HepG2 (cell line): Measurements from ENCODE around the gene BPIFB6. TPM values are rescaled to one million over a fixed set of nuclear protein-coding genes. Genes with fewer than 3 reads are reported as not detected.

Source experiments
- ADNP ChIP-seq: sonication (generic); formaldehyde crosslinking; IDR thresholded peaks from 2 replicates; pipeline ENCODE4 v1.4.0; 2020; ENCODE audit warnings: missing genetic modification reagents
- ARID5B ChIP-seq: IDR thresholded peaks from 2 replicates; pipeline ENCODE4 v1.4.0; 2020; ENCODE audit warnings: mild to moderate bottlenecking, missing genetic modification reagents
- CEBPB ChIP-seq: IDR thresholded peaks from 2 replicates; pipeline ENCODE4 v1.6.1; 2011; ENCODE audit warnings: low read depth, low read length, improper control_type of control experiment, borderline replicate concordance
- ELF3 ChIP-seq: IDR thresholded peaks from 2 replicates; pipeline ENCODE4 v1.6.1; 2016; ENCODE audit warnings: missing genetic modification reagents, missing compliant biosample characterization
- HNRNPK ChIP-seq: fragments of 200-400 bp; formaldehyde crosslinking; IDR thresholded peaks from 2 replicates; pipeline ENCODE4 v1.6.1; 2018; ENCODE audit warnings: low read length, low read depth, moderate library complexity, mild to moderate bottlenecking; ENCODE audit not compliant: poor library complexity, severe bottlenecking
- KIAA2018 ChIP-seq: sonication (generic); formaldehyde crosslinking; IDR thresholded peaks from 2 replicates; pipeline ENCODE4 v1.5.0; 2020; ENCODE audit warnings: mild to moderate bottlenecking, missing genetic modification reagents, borderline replicate concordance
- MEF2D ChIP-seq: sonication (generic); formaldehyde crosslinking; IDR thresholded peaks from 2 replicates; pipeline ENCODE4 v1.5.1; 2020; ENCODE audit warnings: mild to moderate bottlenecking, missing genetic modification reagents
- PATZ1 ChIP-seq: sonication (generic); formaldehyde crosslinking; IDR thresholded peaks from 2 replicates; pipeline ENCODE4 v1.4.0; 2020; ENCODE audit warnings: missing genetic modification reagents
- TFDP2 ChIP-seq: sonication (generic); formaldehyde crosslinking; IDR thresholded peaks from 2 replicates; pipeline ENCODE4 v1.4.0; 2020; ENCODE audit warnings: missing genetic modification reagents
- ZNF3 ChIP-seq: IDR thresholded peaks from 2 replicates; pipeline ENCODE4 v1.7.0; 2017; ENCODE audit warnings: inconsistent platforms
- ZNF639 ChIP-seq: conservative IDR thresholded peaks from 2 replicates; pipeline ENCODE4 v1.6.1; 2018; ENCODE audit warnings: missing genetic modification reagents
- ZNF841 ChIP-seq: sonication (generic); formaldehyde crosslinking; IDR thresholded peaks from 2 replicates; pipeline ENCODE4 v1.8.1; 2023; ENCODE audit warnings: missing genetic modification reagents, borderline replicate concordance
- polyA plus RNA-seq, 8 experiments: library from polyadenylated mRNA; depleted of rRNA in 3 of 8; stranded (reverse) in 7 of 8; unstranded in 1 of 8; fragments of >200 nt; fragmentation: Illumina TruSeq in 4 of 8; extraction: Trizol in 4 of 8; gene quantifications; 2 replicates each; pipeline versions ENCODE4 v1.2.1 to v1.2.3, GENCODE V29; 2011 to 2016; ENCODE audit warnings: low read depth in 4 of 8, missing spikeins in 1 of 8, mixed read lengths in 1 of 8; ENCODE audit not compliant: insufficient read depth in 1 of 8
- total RNA-seq, 5 experiments: library from RNA; depleted of rRNA; stranded (reverse); fragments of >200 nt; fragmentation: Illumina TruSeq; extraction: Trizol; gene quantifications; 2 replicates each; pipeline ENCODE4 v1.2.3, GENCODE V29; 2016; ENCODE audit warnings: low read depth in 1 of 5

The BPIFB6 gene
- total and polyA plus RNA-seq, 2 of the 13 experiments (the other 11 are each of a cell fraction or from before 2014, with no cell fraction given), result 0.13 to 1.7 TPM

GRCh38 chr20:33043731-33044181 lies 12.3 kb downstream of the BPIFB6 start (continued):
- TF ChIP-seq KIAA2018 (CRISPR knock-in tag), result no peak
- TF ChIP-seq ZNF639 (CRISPR knock-in tag), result no peak
- TF ChIP-seq CEBPB, result no peak
- peak; percentile 69 for TF ChIP-seq PATZ1 (CRISPR knock-in tag)
- no peak for TF ChIP-seq HNRNPK
- peak; percentile 35; the same call in 1 of the 2 replicates for TF ChIP-seq TFDP2
- TF ChIP-seq ZNF3, result 0 out of 2 replicates have a peak, but pooled peaks have one; percentile 38
- TF ChIP-seq MEF2D, result no peak
- TF ChIP-seq ZNF841 (CRISPR knock-in tag), result no peak
- no peak for TF ChIP-seq ELF3 (CRISPR knock-in tag)
- peak; percentile 80; the same call in 1 of the 2 replicates for TF ChIP-seq ARID5B
- 0 out of 2 replicates have a peak, but pooled peaks have one; percentile 28 for TF ChIP-seq ADNP (CRISPR knock-in tag)
